Muscle of back (tissue), 11 donors: ENCODE results near the gene GRAMD1A. TPM values are rescaled to one million over a fixed set of nuclear protein-coding genes. Genes with fewer than 3 reads are reported as not detected.
A peak's percentile ranks its signal among the peaks of the same experiment; 100 is the strongest.
"Not testable (repeated sequence)": the region's sequence is repeated elsewhere in the genome, so short reads cannot be mapped to it uniquely, and the experiment has no call there.

Experiments
- DNase-seq, 3 donors: peaks; one replicate each; pipeline versions ENCODE4 v3.0.0 to v3.0.0-alpha.2; 2013
- polyA plus RNA-seq, 10 donors: library from polyadenylated mRNA; unstranded; fragments of 120-200 nt; gene quantifications; one replicate each; pipeline ENCODE4 v1.2.1, GENCODE V29; 2013; ENCODE audit not compliant: insufficient read length in 10 of 10

The GRAMD1A gene
- polyA plus RNA-seq, 10 donors, result 33.1 to 46.6 (median 37.1) TPM

- peak; percentile 22 to 75 (median 43) for DNase-seq
Measured at GRCh38 chr19:35000647-35001501, 751 bp downstream of the GRAMD1A start.

DNA sequence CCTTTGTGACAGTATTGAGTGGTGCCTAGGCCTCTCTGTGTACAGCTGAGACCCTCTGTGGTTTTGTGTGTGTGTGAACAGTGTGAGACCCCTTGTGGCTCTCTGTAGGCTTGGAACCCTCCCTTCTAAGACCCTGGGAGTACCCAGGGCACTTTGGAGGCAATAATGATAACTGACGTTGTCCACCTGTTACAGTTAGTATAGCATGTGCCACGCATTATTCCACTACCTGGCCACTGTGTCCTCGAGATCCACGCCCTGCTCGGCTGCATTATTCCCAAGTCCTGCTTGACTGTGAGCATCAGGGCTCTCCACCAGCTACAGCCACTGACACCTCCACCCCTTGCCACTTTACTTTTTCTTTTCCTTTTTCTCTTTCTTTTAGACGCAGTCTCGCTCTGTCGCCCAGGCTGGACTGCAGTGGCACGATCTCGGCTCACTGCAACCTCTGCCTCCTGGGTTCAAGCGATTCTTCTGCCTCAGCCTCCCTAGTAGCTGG, 2.0 kb downstream of the GRAMD1A start:
- no peak for DNase-seq

DNA sequence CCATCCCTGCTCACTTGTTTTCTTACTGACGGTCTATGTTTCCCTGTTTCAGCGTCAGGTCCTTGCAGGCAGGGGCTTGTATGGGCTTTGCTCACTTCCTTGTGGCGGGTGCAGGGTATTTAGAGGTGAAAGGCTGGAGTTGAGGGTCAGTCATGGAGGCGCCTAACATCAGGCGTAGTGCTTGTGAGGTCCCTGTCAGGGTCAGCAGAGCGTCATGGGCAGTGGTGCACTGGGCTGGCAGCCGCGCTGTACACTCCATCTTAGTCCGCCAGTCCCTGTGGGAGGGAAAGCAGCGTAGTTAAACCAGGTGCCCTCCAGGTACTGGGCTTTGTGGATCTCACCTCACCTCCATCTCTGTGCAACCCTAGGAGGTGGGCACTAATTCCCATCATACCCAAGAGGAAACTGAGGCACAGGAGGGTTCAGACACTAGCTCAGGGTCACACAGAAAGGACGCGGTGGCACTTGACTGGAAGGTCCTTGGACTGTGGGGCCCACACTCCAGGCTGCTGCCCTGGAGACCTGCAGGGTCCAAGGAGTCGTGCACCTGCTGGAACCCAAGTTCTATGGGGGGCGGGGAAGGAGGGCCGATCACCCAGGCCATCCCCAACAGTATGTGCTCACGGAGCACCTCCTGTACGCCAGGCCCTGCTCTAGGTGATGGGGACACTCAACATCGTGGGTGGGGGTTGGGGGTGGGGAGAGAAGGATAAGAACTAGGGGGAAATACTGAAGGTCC, 4.6 kb downstream of the GRAMD1A start:
- no peak for DNase-seq

DNA sequence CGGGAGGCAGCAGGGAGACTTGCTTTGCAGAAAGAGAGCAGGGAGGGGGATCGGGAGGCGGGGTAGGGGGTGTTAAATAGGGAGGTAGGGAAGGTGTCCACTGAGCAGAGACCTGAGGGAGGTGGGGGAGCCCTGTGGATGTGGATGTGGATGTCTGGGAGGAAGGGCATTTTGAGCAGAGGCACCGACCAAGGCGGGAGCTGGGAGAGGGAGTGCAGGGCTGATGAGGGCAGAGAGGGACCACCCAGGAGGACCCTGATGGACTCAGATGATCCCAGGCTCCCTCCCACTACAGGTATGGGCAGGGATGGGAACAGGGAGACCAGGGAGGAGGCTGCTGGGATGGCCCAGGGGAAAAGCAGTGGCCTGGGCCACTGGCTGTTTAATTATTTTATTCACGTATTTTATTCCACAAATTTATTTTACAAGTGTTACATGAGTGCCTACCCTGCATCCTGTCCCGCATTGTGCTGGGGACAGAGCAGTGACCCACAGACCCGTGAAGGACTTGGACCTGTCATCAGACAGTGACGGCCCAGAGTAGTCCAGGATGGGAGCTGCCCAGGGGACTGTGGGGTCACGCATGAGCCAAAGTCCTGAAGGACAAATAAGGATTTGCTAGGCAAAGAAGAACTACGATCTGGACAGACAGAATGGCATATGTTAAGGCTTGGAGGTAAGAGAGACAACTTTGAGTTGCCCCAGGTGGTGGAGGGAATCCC, 5.3 kb downstream of the GRAMD1A start:
- no peak for DNase-seq

- not testable (repeated sequence) for DNase-seq
Measured at GRCh38 chr19:35006007-35006341, 5.9 kb downstream of the GRAMD1A start.

GRCh38 chr19:35006342-35006998, 6.3 kb downstream of the GRAMD1A start:
- no peak for DNase-seq

DNA sequence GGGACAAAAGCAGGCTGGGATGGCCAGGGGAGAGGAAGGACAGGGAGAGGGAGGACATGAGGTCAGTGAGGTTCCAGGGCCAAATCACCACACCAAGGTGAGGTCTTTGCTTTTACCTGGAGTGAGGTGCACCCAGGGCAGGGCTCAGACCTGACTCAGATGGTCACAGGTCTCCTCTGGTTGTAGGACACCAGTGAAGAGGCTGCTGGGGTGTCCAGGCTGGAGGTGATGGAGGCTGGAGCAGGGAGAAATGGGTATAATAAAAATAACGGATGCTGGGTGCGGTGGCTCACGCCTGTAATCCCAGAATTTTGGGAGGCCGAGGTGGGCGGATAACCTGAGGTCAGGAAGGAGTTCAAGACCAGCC, 6.9 kb downstream of the GRAMD1A start:
- DNase-seq, result no peak

- DNase-seq, result not testable (repeated sequence)
Measured at GRCh38 chr19:35007427-35007826, 7.3 kb downstream of the GRAMD1A start.

GRCh38 chr19:35008891-35009341, 8.8 kb downstream of the GRAMD1A start:
- DNase-seq, result no peak

DNA sequence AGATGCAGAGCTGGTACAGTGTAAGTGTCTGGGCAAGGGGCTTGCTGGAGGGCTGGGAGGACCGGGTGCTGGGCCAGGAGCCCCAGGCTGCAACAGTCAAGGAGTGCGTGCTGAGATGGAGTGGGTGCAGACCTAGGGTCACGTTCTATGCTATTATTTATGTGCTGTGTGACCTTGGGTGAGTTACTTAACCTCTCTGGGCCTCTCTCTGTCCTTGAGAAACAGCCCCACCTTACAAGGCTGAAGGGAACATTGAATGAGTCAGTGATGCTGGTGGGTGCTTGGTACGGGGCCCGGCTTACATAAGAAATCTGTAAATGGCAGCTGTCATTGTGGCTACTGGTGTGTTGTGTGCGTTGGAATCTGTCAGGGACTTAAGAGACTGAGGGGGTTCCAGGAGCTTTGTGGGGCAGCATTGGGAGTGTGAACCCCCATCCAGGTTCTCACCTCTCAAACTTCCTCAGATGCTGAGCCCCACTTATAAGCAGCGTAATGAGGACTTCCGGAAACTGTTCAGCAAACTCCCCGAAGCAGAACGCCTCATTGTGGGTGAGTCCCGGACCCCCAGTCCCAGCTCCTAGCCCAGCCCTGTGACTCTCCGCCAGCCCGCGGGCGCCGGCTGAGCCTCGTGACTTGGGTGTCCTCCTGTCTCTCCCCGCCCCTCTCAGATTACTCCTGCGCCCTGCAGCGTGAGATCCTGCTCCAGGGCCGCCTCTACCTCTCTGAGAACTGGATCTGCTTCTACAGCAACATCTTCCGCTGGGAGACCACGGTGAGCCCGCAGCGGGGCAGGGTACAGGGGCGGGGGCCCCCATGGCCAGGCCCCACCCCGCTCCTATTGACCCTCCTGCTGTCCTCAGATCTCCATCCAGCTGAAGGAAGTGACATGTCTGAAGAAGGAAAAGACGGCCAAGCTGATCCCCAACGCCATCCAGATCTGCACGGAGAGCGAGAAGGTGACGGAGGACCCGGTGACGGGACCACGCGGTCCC, 9.6 kb downstream of the GRAMD1A start:
- DNase-seq, result no peak

DNA sequence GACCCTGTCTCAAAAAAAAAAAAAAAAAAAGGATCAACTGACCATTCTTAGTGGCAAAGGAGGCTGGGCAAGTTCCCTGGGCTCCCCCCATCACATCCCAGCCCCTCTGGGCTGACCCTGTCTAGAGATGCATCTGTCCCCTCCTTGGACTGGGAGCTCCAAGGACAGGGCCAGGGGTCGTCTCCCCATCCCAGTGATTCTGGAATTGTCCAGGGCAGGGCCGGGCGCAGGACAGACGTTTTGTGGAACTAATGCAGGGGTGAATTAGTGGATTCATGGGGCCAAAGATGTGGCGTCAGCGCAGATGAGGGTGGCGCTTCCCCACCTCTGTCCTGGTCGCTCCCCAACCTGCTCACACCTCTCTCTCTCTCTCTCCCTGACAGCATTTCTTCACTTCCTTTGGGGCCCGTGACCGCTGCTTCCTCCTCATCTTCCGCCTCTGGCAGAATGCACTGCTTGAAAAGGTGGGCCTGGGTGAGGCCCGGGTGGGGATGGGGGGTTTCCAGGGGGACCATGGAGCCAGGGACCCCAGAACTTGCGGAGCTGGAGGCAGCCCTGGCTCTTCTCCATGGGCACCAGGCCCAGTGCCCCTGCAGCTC, 11.1 kb downstream of the GRAMD1A start:
- no peak for DNase-seq

DNA sequence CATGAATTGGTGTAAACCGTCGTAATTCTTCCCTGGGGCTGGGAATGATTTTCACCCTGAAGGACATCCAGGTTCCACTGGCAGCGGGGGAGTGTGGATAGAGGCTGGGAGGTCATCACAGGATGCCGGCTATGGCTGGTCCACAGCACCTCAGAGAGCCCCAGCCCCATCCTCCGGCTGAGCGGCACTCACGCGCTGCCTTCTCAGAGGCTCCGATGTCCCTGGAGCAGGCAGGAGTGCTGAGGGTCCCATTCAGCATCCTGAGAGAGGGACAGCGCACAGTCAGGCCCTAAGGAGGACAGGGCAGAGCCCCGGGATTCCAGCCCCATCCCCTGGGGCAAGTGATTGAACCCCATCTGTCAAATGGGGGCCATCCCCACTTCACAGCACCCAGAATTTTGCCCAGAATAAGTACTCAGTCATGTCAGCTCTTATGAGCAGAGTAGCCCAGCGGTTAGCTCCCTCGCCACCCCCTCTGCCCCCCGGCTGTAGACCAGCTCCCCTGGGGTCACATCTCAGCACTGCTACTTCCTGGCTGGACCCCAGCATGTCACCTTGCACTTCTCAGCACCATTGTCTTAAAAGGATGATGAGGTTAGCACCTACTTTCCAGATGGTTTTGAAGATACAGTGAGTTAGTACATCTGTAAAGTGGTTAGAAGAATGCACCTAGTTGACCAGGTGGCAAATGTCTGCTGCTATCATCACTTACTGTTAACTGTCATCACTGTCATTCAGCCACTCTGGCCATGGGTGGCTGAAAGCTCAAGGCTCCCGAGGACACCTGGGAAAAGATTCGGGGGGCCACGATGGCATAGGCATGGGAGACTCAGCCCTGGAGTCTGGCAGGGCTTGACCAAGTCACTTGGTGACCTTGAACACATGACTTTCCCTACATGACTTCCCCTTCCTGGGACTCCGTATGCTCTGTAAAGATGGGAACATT, 11.9 kb downstream of the GRAMD1A start:
- DNase-seq, result no peak

GRCh38 chr19:35013041-35013819, 13.1 kb downstream of the GRAMD1A start:
- peak; percentile 38 to 81 (median 71) for DNase-seq

DNA sequence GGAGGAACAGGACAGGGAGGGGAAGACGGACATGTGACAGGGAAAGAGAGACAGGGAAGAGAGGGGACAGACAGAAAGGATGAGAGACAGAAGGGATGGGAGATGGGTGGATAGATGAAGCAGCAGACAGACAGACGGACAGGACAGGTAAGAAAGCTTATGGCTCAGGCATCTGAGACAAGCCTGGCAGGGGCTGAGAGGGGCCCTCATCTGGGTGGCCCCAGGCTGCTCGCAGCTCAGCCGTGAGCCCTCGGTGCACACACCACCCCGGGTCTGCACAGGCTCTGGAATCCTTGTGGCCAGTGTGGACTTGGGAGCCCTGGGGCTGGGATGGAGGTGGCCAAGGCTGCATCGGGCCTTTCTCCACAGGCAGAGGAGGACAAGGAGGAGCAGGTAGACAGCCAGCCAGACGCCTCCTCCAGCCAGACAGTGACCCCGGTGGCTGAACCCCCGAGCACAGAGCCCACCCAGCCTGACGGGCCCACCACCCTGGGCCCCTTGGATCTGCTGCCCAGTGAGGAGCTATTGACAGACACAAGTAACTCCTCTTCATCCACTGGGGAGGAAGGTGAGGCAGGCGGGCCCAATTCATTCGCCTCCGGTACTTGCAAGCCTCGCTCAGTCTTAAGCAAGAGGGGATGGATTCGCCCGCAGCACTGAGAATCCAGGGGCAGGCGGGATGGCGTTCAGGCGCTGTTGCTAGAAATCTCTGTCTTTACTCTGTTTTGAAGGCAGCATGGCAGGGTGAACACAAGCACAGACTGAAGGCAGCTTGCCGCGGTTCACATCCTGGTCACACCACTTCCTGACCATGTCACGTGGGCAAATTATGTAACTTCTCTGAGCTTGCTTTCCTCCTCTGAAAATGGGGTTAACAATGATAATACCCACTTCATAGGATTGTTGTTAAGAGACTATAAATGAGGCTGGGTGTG, 14.0 kb downstream of the GRAMD1A start:
- no peak for DNase-seq

- DNase-seq, result not testable (repeated sequence)
Measured at GRCh38 chr19:35014774-35015173, 14.7 kb downstream of the GRAMD1A start.

GRCh38 chr19:35015270-35015953, 15.3 kb downstream of the GRAMD1A start:
- DNase-seq, result no peak
